Esophagus muscularis mucosa (tissue), 3 donors: Measurements from ENCODE around the gene FOXF2.

ENCODE experiments used
- CTCF ChIP-seq, 3 experiments: fragments of 200-600 bp in 2 of 3; fragments of 450-650 bp in 1 of 3; sonication (generic) in 2 of 3; IDR thresholded peaks; one replicate each; pipeline ENCODE4 v1.5.1; 2017 to 2019; ENCODE audit warnings: antibody characterized with exemption in 3 of 3, mild to moderate bottlenecking in 2 of 3, moderate library complexity in 1 of 3
- EP300 ChIP-seq: sonication (generic); formaldehyde crosslinking; IDR thresholded peaks from one replicate; pipeline ENCODE4 v1.6.1; 2017; ENCODE audit warnings: antibody characterized with exemption

- TF ChIP-seq EP300, result no peak
- no peak for TF ChIP-seq CTCF (IDR thresholded peaks at IDR 0.05)
Observed at GRCh38 chr6:1400126-1400850, 10.9 kb downstream of the FOXF2 start.
